Naive thymus-derived CD4-positive, alpha-beta T cell (primary cell): Measurements from ENCODE around the gene LRP2. TPM values are rescaled to one million over a fixed set of nuclear protein-coding genes. Genes with fewer than 3 reads are reported as not detected.

ENCODE experiments used
- ATAC-seq: fragments of 150-1000 bp; cut with Tn5 transposase; 2 replicates; pipeline ENCODE4 v1.10.0; 2021; ENCODE audit warnings: mild to moderate bottlenecking, moderate library complexity
- CTCF ChIA-PET: fragments of 350-600 bp; sonication (Branson Sonifier 250); formaldehyde crosslinking; loops from one replicate; lab custom pipeline; 2021; ENCODE audit warnings: antibody characterized with exemption; lab: Charles Lee
- POLR2A ChIA-PET: fragments of 350-600 bp; sonication (Branson Sonifier 250); formaldehyde crosslinking; loops from one replicate; lab custom pipeline; 2021; ENCODE audit warnings: antibody characterized with exemption, inconsistent platforms; lab: Charles Lee
- DNase-seq, 9 donors: peaks; one replicate each; pipeline versions ENCODE4 v3.0.0 to v3.0.0-alpha.2; 2020 to 2022; ENCODE audit warnings: mixed read lengths in 1 of 9
- H3K27ac ChIP-seq: one replicate; pipeline ENCODE4 v1.7.0; 2013; ENCODE audit warnings: mild to moderate bottlenecking, low read depth, low read length, moderate library complexity
- H3K27me3 ChIP-seq, 2 donors: one replicate each; pipeline ENCODE4 v1.7.0; 2013; ENCODE audit warnings: low read length in 2 of 2, mild to moderate bottlenecking in 2 of 2, moderate library complexity in 2 of 2; ENCODE audit not compliant: control insufficient read depth in 2 of 2, insufficient read depth in 2 of 2
- H3K36me3 ChIP-seq, 3 experiments: 1 replicate in 2 of 3; 2 replicates in 1 of 3; pipeline ENCODE4 v1.7.0; 2013; ENCODE audit warnings: low read length in 3 of 3, mild to moderate bottlenecking in 3 of 3, moderate library complexity in 1 of 3; ENCODE audit not compliant: insufficient read depth in 3 of 3, control insufficient read depth in 2 of 3
- H3K4me1 ChIP-seq, 2 donors: one replicate each; pipeline ENCODE4 v1.7.0; 2013; ENCODE audit warnings: low read length in 2 of 2, mild to moderate bottlenecking in 2 of 2, moderate library complexity in 1 of 2; ENCODE audit not compliant: control insufficient read depth in 2 of 2, insufficient read depth in 2 of 2
- H3K4me3 ChIP-seq: 2 replicates; pipeline ENCODE4 v1.7.0; 2013; ENCODE audit warnings: mild to moderate bottlenecking, low read length
- H3K9me3 ChIP-seq, 3 experiments: 1 replicate in 2 of 3; 2 replicates in 1 of 3; pipeline ENCODE4 v1.7.0; 2013; ENCODE audit warnings: low read length in 3 of 3; ENCODE audit not compliant: control insufficient read depth in 2 of 3
- H3K27ac Mint-ChIP-seq, 9 donors: one replicate each; pipeline ENCODE4 v1.8.0; 2020 to 2022; ENCODE audit warnings: mixed read lengths in 9 of 9, mild to moderate bottlenecking in 8 of 9, moderate library complexity in 5 of 9, inconsistent platforms in 2 of 9
- H3K27me3 Mint-ChIP-seq, 5 donors: one replicate each; pipeline ENCODE4 v1.8.0; 2021 to 2022; ENCODE audit warnings: mixed read lengths in 5 of 5, mild to moderate bottlenecking in 1 of 5
- H3K36me3 Mint-ChIP-seq, 5 donors: one replicate each; pipeline ENCODE4 v1.8.0; 2020 to 2022; ENCODE audit warnings: mixed read lengths in 5 of 5, mild to moderate bottlenecking in 3 of 5, inconsistent platforms in 1 of 5
- H3K4me1 Mint-ChIP-seq, 7 donors: one replicate each; pipeline ENCODE4 v1.8.0; 2020 to 2022; ENCODE audit warnings: mixed read lengths in 7 of 7, mild to moderate bottlenecking in 3 of 7, inconsistent platforms in 1 of 7
- H3K4me3 Mint-ChIP-seq, 10 donors: one replicate each; pipeline ENCODE4 v1.8.0; 2020 to 2022; ENCODE audit warnings: mild to moderate bottlenecking in 10 of 10, mixed read lengths in 10 of 10, moderate library complexity in 6 of 10, inconsistent platforms in 2 of 10
- H3K9me3 Mint-ChIP-seq, 11 donors: one replicate each; pipeline ENCODE4 v1.8.0; 2020 to 2022; ENCODE audit warnings: mixed read lengths in 11 of 11, mild to moderate bottlenecking in 4 of 11, inconsistent platforms in 1 of 11, moderate library complexity in 1 of 11
- intact Hi-C, 2 donors: fragments of 100-400 bp; cut with micrococcal nuclease; formaldehyde crosslinking; loops; one replicate each; pipeline ENCODE4 v1.15.1; 2023
- polyA plus RNA-seq, 2 donors: library from polyadenylated mRNA; unstranded; fragments of 300-500 nt; fragmentation: Illumina TruSeq; gene quantifications; one replicate each; pipeline ENCODE4 v1.2.3, GENCODE V29; 2021
- total RNA-seq, 6 experiments: library from RNA in 5 of 6; stranded (reverse) in 5 of 6; gene quantifications; 1 replicate in 5 of 6; 2 replicates in 1 of 6; pipeline ENCODE4 v1.2.3 and lab custom pipeline; 2021 to 2026

LRP2 gene
- total and polyA plus RNA-seq, 7 experiments from 2014 or later, result 0.15 TPM; not detected in 6

DNA sequence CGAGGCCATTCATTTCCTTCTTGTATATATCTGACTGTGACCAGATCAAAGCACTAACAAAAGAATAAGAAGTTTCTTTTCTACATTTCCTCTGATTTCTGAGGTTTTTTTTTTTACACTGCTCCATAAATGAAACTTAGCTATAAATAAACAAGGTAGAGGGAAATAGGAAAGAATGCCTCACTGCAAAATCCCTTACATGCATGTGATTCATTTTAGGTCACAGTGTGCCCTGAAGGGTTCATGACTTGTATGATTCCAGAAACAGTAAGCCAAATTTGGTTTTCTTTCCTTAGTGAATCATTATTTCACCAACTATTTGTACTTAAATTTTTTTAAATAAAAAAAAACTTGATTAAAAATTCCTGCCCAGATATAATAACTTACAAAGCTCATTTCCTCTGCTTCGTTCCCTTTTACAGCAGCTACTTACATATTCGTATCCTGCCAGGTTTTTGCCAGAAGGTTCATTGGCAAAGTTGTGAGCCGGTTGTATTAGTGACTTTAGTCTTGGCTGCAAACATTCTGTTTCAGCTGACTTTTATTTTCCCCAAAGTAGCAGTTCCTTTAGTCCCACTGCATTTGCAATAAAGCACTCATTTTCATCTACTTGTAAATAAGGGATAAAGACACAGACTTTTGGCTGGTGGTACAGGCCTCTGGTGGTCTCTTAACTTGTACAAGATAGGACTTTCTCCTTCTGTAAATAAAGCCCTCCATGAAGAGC is 58.6 kb downstream of the LRP2 start:
- ATAC-seq, result no peak

DNA sequence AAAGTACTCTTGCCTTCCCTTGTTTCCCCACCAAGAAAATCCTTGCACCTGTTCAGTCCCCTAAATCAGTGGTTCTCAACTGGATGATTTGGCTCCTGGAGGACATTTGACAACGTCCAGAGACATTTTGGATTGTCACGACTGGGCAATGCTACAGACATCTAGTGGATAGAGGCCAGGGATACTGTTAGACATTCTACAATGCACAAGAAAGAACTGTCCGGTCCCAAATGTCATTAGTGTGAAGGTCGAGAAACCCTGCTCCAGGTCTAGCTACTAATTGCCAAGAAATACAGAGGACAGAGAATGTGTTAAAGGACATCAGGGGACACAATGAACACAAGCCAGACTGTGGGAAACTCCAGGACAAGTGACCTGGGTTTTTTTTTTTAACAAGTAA is 60.0 kb downstream of the LRP2 start:
- Mint-ChIP-seq H3K4me1 (no peaks in the 10 kb centered on the region), H3K9me3 (peaks cover 0 to 4% (median 0%) of the 10 kb centered on the region in 11 donors), H3K27me3 (peaks cover 5 to 32% (median 16%) of the 10 kb centered on the region in 5 donors), H3K27ac (no peak overlapping the region), H3K4me3 (no peak overlapping the region), H3K36me3 (no peaks in the 10 kb centered on the region)
- no peak for ATAC-seq
- DNase-seq, result no peak
- intact Hi-C loops, result no loop called here
- CTCF ChIA-PET, result no interaction called here
- POLR2A ChIA-PET, result no interaction called here
- Histone ChIP-seq H3K36me3 (no peaks in the 10 kb centered on the region), H3K9me3 (no peaks in the 10 kb centered on the region), H3K27ac (no peak overlapping the region), H3K27me3 (no peaks in the 10 kb centered on the region), H3K4me3 (no peak overlapping the region), H3K4me1 (no peaks in the 10 kb centered on the region)

More for the DNA sequence above, 58.6 kb downstream of the LRP2 start:
- Histone ChIP-seq H3K36me3 (no peaks in the 10 kb centered on the region), H3K9me3 (no peaks in the 10 kb centered on the region), H3K27ac (no peak overlapping the region), H3K4me3 (no peak overlapping the region), H3K27me3 (no peaks in the 10 kb centered on the region), H3K4me1 (no peaks in the 10 kb centered on the region)
- no peak overlapping the region for H3K27ac Mint-ChIP-seq
- H3K27me3 Mint-ChIP-seq, result peaks cover 5 to 23% (median 19%) of the 10 kb centered on the region in 5 donors
- ChIA-PET POLR2A (interaction anchor here (0.8 kb wide), 1 partner anchor 264 kb away, joined by 3 read pairs; no protein-coding TSS in a partner anchor), CTCF (no interaction called here)
- no peaks in the 10 kb centered on the region for H3K36me3 Mint-ChIP-seq
- no peak overlapping the region for H3K4me3 Mint-ChIP-seq
- DNase-seq, result no peak
- H3K4me1 Mint-ChIP-seq, result no peaks in the 10 kb centered on the region
- peaks cover 0 to 7% (median 3%) of the 10 kb centered on the region in 11 donors for H3K9me3 Mint-ChIP-seq
- intact Hi-C loops, result no loop called here

DNA sequence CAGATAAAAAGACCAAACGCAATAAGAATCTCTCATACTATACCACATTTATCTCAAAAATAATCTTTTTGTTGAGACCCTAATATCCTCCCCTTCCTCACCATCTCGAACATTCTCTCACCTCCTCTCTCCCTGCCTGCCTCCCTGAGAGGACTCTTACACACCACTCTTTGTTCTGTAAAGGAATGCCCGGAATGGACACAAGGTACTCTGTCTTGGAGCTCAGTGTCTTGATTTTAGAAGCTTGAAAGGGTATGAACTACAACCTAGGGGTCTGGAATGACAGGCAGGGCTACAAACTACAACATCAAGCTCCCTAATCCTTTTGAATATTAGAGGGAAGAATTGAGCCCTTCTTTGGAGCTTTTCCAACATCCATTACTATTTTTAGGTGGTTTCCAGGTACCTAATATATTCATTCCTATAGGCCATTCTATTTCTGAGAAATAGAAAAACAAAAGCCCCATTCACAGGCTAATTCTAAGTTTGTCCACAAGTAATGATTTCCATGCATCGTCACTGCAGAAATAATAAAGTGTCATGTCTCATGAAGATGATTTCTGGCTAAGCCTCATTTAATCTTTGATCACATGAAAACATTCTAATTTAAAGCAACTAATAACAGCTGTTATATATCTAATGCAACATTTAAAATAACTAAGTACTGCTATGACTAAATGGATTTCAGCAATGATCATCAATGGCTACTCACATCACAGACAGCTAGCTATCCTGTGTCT is 60.6 kb downstream of the LRP2 start:
- ATAC-seq (no peak), DNase-seq (no peak)
- Histone ChIP-seq H3K27ac (no peak overlapping the region), H3K4me1 (no peaks in the 10 kb centered on the region), H3K27me3 (no peaks in the 10 kb centered on the region), H3K9me3 (no peaks in the 10 kb centered on the region), H3K4me3 (no peak overlapping the region), H3K36me3 (no peaks in the 10 kb centered on the region)
- Mint-ChIP-seq H3K9me3 (peaks cover 0 to 4% (median 0%) of the 10 kb centered on the region in 11 donors), H3K4me1 (no peaks in the 10 kb centered on the region), H3K27ac (no peak overlapping the region), H3K27me3 (peaks cover 10 to 32% (median 16%) of the 10 kb centered on the region in 5 donors), H3K4me3 (no peak overlapping the region), H3K36me3 (no peaks in the 10 kb centered on the region)
- intact Hi-C loops, result no loop called here
- ChIA-PET POLR2A (no interaction called here), CTCF (no interaction called here)

DNA sequence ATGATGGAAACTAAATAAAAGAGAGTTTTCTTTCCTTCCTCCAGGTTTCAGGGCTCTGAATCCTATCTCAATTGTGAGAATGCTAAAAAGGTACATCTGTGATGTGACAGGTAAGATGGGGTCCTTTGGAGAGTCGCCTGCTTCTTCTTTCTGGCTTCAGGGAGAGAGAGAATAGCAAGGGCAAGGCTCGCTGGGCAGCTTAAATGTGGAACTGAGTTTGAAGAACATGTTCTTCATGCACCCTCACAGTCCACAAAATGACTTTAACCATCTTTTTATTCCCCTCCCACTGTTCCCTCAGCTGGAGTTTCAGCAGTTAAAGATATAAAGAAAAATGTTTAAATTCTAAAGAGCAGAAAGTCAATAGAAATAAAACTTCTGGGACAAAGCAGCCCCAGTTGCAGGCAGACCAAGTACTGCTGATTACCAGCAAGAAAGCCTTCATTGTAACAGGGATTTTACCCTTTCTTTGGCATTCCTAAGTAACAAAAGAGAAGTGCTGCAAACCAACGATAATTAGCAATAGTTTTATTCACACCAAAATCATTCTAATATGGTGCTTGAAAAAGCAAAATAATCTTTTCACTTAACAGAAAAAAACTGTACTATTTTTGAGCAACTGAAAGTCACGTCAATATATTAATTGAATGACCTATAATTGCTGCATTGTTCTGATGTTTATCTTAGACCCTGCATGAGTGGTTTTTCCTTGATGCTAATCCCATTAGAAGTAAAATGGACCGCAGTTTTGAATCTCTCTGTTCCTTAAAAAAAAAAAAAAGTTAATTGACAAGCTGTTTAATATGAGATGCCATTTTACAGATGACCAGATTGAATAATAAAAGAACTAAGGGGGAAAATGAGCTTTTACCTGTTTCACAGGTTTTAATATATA is 61.5 kb downstream of the LRP2 start:
- Mint-ChIP-seq H3K27ac (no peak overlapping the region), H3K27me3 (peaks cover 11 to 34% (median 23%) of the 10 kb centered on the region in 5 donors), H3K9me3 (peaks cover 0 to 4% (median 0%) of the 10 kb centered on the region in 11 donors), H3K4me3 (no peak overlapping the region), H3K4me1 (no peaks in the 10 kb centered on the region), H3K36me3 (no peaks in the 10 kb centered on the region)
- H3K4me3 ChIP-seq, result no peak overlapping the region
- H3K4me1 ChIP-seq, result no peaks in the 10 kb centered on the region
- ChIA-PET CTCF (no interaction called here), POLR2A (no interaction called here)
- ATAC-seq (no peak), DNase-seq (no peak)
- H3K27me3 ChIP-seq, result no peaks in the 10 kb centered on the region
- no peak overlapping the region for H3K27ac ChIP-seq
- intact Hi-C loops, result no loop called here
- H3K9me3 ChIP-seq, result no peaks in the 10 kb centered on the region
- no peaks in the 10 kb centered on the region for H3K36me3 ChIP-seq

DNA sequence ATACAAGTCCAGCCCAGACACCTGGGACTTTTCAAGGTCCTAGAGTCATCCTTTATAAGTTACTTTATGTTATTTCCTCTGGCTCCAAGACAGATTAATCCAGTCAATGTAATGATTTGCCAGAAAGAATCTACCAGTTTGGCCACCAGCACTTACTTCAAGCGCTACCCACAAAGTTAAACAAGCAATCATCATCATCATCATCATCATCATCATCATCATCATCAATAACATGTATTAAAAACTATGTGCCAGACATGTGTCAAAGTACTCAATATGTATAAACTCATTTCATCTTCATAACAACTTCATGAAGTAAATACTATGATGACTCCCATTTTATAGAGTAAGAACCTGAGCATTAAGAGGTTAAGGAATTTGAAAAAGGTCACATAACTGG is 64.3 kb downstream of the LRP2 start:
- no peaks in the 10 kb centered on the region for H3K27me3 ChIP-seq
- intact Hi-C loops, result no loop called here
- H3K4me3 ChIP-seq, result no peak overlapping the region
- CTCF ChIA-PET, result no interaction called here
- H3K27ac ChIP-seq, result no peak overlapping the region
- peaks cover 0 to 1% (median 0%) of the 10 kb centered on the region in 11 donors for H3K9me3 Mint-ChIP-seq
- H3K9me3 ChIP-seq, result no peaks in the 10 kb centered on the region
- DNase-seq, result no peak
- ATAC-seq, result no peak
- POLR2A ChIA-PET, result no interaction called here
- no peak overlapping the region for H3K27ac Mint-ChIP-seq
- H3K4me3 Mint-ChIP-seq, result no peak overlapping the region
- H3K4me1 ChIP-seq, result no peaks in the 10 kb centered on the region
- no peaks in the 10 kb centered on the region for H3K36me3 Mint-ChIP-seq
- H3K27me3 Mint-ChIP-seq, result peaks cover 11 to 32% (median 19%) of the 10 kb centered on the region in 5 donors
- no peaks in the 10 kb centered on the region for H3K4me1 Mint-ChIP-seq
- H3K36me3 ChIP-seq, result no peaks in the 10 kb centered on the region

DNA sequence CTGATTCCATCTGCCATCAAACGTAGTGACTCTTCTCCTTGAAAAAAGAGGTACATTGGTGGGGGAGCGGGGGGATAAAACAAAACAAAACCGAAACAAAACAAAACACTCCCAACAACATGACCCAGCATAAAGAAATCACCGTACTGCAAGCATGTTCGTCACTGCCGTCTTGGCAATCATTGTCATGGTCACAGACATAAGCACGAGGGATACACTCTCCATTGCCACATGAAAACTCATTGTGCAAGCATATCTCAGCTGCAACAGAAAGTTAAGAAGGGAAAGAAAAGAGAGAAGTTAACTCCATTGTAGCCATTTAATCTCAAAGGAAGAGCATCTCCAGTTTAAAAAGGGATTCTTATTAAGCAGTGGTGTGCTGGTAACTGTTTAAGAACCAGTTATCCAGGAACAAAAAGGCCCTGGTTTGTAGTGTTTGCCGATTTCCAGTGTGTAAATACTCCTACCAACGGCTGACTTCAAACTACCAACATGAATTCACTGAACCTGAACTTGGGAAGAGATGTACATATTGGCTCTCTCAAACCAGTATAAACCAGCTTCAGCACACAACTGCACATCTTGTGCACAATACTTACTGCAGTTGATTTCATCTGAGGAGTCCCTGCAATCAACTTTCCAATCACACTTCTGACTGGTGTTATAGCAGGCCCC is 68.2 kb downstream of the LRP2 start:
- H3K4me3 ChIP-seq, result no peak overlapping the region
- H3K36me3 Mint-ChIP-seq, result no peaks in the 10 kb centered on the region
- peaks cover 9 to 23% (median 12%) of the 10 kb centered on the region in 5 donors for H3K27me3 Mint-ChIP-seq
- DNase-seq (no peak), ATAC-seq (no peak)
- ChIA-PET CTCF (no interaction called here), POLR2A (no interaction called here)
- no peaks in the 10 kb centered on the region for H3K36me3 ChIP-seq
- no peak overlapping the region for H3K4me3 Mint-ChIP-seq
- no peaks in the 10 kb centered on the region for H3K9me3 ChIP-seq
- H3K27me3 ChIP-seq, result no peaks in the 10 kb centered on the region
- no peaks in the 10 kb centered on the region for H3K4me1 Mint-ChIP-seq
- H3K9me3 Mint-ChIP-seq, result peaks cover 0 to 1% (median 0%) of the 10 kb centered on the region in 11 donors
- intact Hi-C loops, result no loop called here
- H3K4me1 ChIP-seq, result no peaks in the 10 kb centered on the region
- H3K27ac ChIP-seq, result no peak overlapping the region
- H3K27ac Mint-ChIP-seq, result no peak overlapping the region
